CD4-positive, alpha-beta T cell (primary cell): ENCODE measurements around the gene SYTL1. TPM values are rescaled to one million over a fixed set of nuclear protein-coding genes. Genes with fewer than 3 reads are reported as not detected.

Experiments
- ATAC-seq: fragments of 200-7000 bp; cut with Tn5 transposase; one replicate; pipeline ENCODE4 v1.10.0; 2022; ENCODE audit warnings: mild to moderate bottlenecking; ENCODE audit not compliant: poor library complexity
- CTCF ChIA-PET: fragments of 350-600 bp; sonication (Branson Sonifier 250); formaldehyde crosslinking; loops from one replicate; lab custom pipeline; 2021; ENCODE audit warnings: antibody characterized with exemption, inconsistent platforms; lab: Charles Lee
- POLR2A ChIA-PET: fragments of 350-600 bp; sonication (Branson Sonifier 250); formaldehyde crosslinking; loops from one replicate; lab custom pipeline; 2021; ENCODE audit warnings: antibody characterized with exemption, inconsistent platforms; lab: Charles Lee
- DNase-seq, 14 experiments: peaks; one replicate each; pipeline ENCODE4 v3.0.0-alpha.2; 2013 to 2020; ENCODE audit warnings: mixed read lengths in 2 of 14
- H3K27ac ChIP-seq, 2 donors: one replicate each; pipeline versions ENCODE4 v1.5.1 to v1.7.0; 2013; ENCODE audit warnings: low read length in 2 of 2, low read depth in 1 of 2, mild to moderate bottlenecking in 1 of 2
- H3K27me3 ChIP-seq, 2 experiments: 1 replicate in 1 of 2; 2 replicates in 1 of 2; pipeline versions ENCODE4 v1.6.1 to v1.7.0; 2013; ENCODE audit warnings: low read length in 2 of 2, control low read depth in 1 of 2, mild to moderate bottlenecking in 1 of 2, moderate library complexity in 1 of 2; ENCODE audit not compliant: insufficient read depth in 2 of 2, control insufficient read depth in 1 of 2
- H3K36me3 ChIP-seq: one replicate; pipeline ENCODE4 v1.6.1; 2013; ENCODE audit warnings: low read length, control low read depth; ENCODE audit not compliant: insufficient read depth
- H3K4me1 ChIP-seq: one replicate; pipeline ENCODE4 v1.6.1; 2013; ENCODE audit warnings: low read length, control low read depth; ENCODE audit not compliant: insufficient read depth
- H3K4me3 ChIP-seq: one replicate; pipeline ENCODE4 v1.5.1; 2013; ENCODE audit warnings: mild to moderate bottlenecking, low read length, moderate library complexity
- H3K9me3 ChIP-seq, 2 experiments: 1 replicate in 1 of 2; 2 replicates in 1 of 2; pipeline versions ENCODE4 v1.6.1 to v1.7.0; 2013; ENCODE audit warnings: low read length in 2 of 2, mild to moderate bottlenecking in 2 of 2, control low read depth in 1 of 2, moderate library complexity in 1 of 2; ENCODE audit not compliant: control insufficient read depth in 1 of 2, insufficient read depth in 1 of 2
- H3K27ac Mint-ChIP-seq: one replicate; pipeline ENCODE4 v1.8.0; 2020; ENCODE audit warnings: mixed read lengths
- H3K27me3 Mint-ChIP-seq: one replicate; pipeline ENCODE4 v1.8.0; 2021; ENCODE audit warnings: mixed read lengths
- H3K36me3 Mint-ChIP-seq: one replicate; pipeline ENCODE4 v1.8.0; 2021; ENCODE audit warnings: low read depth, mixed read lengths
- H3K4me1 Mint-ChIP-seq: one replicate; pipeline ENCODE4 v1.8.0; 2021; ENCODE audit warnings: low read depth, mixed read lengths
- H3K4me3 Mint-ChIP-seq: one replicate; pipeline ENCODE4 v1.8.0; 2020; ENCODE audit warnings: mild to moderate bottlenecking, mixed read lengths
- H3K9me3 Mint-ChIP-seq: one replicate; pipeline ENCODE4 v1.8.0; 2020; ENCODE audit warnings: mixed read lengths
- intact Hi-C, 2 experiments: fragments of 100-400 bp; cut with DNase I in 1 of 2; cut with micrococcal nuclease in 1 of 2; formaldehyde crosslinking; loops; one replicate each; pipeline versions ENCODE4 v1.15.1 to v1.9.0; 2023 to 2025; cut with DNase I, micrococcal nuclease
- total RNA-seq, 174 experiments: library from RNA in 2 of 174; stranded (reverse) in 2 of 174; gene quantifications; one replicate each; pipeline ENCODE4 v1.2.3 and lab custom pipeline; 2021 to 2026
- TF ChIP-seq, protein P1 (sequence below): fragments of 200-600 bp; IDR thresholded peaks from one replicate; pipeline ENCODE4 v1.8.0; 2022; ENCODE audit warnings: antibody characterized with exemption, mild to moderate bottlenecking

SYTL1 gene
- total RNA-seq, 2 experiments from 2014 or later, result 135 to 140 TPM

DNA sequence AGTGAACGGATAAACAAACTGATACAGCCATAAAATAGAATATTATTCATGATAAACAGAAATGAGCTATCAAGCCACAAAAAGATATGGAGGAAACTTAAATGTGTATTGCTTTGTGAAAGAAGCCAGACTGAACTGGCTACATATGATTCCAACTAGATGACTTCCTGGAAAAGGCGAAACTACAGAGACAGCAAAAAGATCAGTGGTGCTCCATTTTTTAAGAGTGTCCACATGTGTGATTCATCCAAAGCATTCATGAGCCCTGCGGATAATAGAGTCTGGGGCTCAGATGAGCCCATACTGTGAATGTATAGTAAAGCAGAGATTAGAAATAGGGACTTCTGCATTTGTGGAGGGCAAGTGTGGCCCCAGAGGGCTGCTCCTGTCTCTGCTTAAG, 27.7 kb upstream of the SYTL1 start:
- Histone ChIP-seq H3K9me3 (no peaks in the 10 kb centered on the region), H3K4me1 (no peaks in the 10 kb centered on the region), H3K36me3 (peaks cover 6% of the 10 kb centered on the region), H3K27me3 (no peaks in the 10 kb centered on the region), H3K27ac (no peak overlapping the region), H3K4me3 (no peak overlapping the region)
- H3K27me3 Mint-ChIP-seq, result no peaks in the 10 kb centered on the region
- ChIA-PET POLR2A (interaction anchor here (0.7 to 1.0 kb wide), 3 partner anchors 13 to 446 kb away, joined by 3 read pairs; partner anchors contain the start of gene SLC9A1), CTCF (interaction anchor here (0.7 to 3.1 kb wide), 3 partner anchors 13 to 19 kb away, joined by 3 to 13 read pairs (median 8); no protein-coding TSS in a partner anchor)
- H3K36me3 Mint-ChIP-seq, result peaks cover 5% of the 10 kb centered on the region
- H3K4me3 Mint-ChIP-seq, result no peak overlapping the region
- DNase-seq (no peak), ATAC-seq (no peak)
- intact Hi-C loops, result no loop called here
- no peaks in the 10 kb centered on the region for H3K4me1 Mint-ChIP-seq
- H3K27ac Mint-ChIP-seq, result no peak overlapping the region
- TF ChIP-seq, protein P1, sequence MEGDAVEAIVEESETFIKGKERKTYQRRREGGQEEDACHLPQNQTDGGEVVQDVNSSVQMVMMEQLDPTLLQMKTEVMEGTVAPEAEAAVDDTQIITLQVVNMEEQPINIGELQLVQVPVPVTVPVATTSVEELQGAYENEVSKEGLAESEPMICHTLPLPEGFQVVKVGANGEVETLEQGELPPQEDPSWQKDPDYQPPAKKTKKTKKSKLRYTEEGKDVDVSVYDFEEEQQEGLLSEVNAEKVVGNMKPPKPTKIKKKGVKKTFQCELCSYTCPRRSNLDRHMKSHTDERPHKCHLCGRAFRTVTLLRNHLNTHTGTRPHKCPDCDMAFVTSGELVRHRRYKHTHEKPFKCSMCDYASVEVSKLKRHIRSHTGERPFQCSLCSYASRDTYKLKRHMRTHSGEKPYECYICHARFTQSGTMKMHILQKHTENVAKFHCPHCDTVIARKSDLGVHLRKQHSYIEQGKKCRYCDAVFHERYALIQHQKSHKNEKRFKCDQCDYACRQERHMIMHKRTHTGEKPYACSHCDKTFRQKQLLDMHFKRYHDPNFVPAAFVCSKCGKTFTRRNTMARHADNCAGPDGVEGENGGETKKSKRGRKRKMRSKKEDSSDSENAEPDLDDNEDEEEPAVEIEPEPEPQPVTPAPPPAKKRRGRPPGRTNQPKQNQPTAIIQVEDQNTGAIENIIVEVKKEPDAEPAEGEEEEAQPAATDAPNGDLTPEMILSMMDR, result no peak
- no peaks in the 10 kb centered on the region for H3K9me3 Mint-ChIP-seq

DNA sequence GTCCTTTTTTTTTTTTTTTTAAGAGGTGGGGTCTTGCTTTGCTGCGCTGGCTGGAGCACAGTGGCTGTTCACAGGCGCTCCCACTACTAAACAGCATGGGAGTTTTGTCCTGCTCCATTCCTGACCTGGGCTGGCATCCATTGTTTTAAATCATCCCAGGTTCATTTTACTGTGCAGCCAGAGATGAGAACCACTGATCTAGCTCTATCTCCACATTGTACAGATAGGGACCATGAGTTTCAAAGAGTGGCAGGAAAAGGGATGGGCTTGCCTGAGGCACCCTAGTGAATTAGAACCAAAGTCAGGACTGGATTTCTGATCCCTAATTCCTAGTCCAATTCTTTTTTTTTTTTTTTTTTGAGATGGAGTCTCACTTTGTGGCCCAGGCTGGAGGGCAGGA, 27.1 kb upstream of the SYTL1 start:
- no peak overlapping the region for H3K27ac Mint-ChIP-seq
- TF ChIP-seq, protein P1, result no peak

DNA sequence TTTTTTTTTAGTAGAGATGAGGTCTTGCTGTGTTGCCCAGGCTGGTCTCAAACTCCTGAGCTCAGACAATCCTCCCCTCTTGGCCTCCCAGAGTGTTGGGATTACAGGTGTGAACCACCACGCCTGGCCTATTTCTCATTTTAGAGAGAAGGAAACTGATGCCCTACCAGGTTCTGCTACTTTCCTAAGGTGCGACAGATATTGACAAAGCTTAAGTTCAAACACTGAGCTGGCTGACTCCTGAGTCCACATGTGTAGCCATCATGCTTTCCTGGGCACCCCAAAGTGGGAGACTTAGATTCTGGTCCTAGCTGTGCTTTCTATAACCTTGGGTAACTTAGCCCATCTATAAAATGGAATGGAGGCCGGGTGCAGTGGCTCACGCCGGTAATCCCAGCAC, 25.0 kb upstream of the SYTL1 start:
- intact Hi-C loops, result no loop called here
- H3K36me3 Mint-ChIP-seq, result peaks cover under 1% of the 10 kb centered on the region
- TF ChIP-seq, protein P1, result no peak

More for the DNA sequence above, 27.1 kb upstream of the SYTL1 start:
- intact Hi-C loops, result no loop called here
- H3K27ac ChIP-seq, result no peak overlapping the region
- H3K27me3 ChIP-seq, result no peaks in the 10 kb centered on the region
- peaks cover 6% of the 10 kb centered on the region for H3K36me3 ChIP-seq
- Mint-ChIP-seq H3K4me3 (no peak overlapping the region), H3K9me3 (no peaks in the 10 kb centered on the region), H3K36me3 (peaks cover 5% of the 10 kb centered on the region), H3K4me1 (no peaks in the 10 kb centered on the region), H3K27me3 (peaks cover 2% of the 10 kb centered on the region)
- ChIA-PET POLR2A (interaction anchor here (0.7 kb wide), 1 partner anchor 160 kb away, joined by 3 read pairs; the partner anchor contains the start of gene SLC9A1), CTCF (interaction anchor here (0.7 to 3.1 kb wide), 2 partner anchors 12 to 14 kb away, joined by 3 to 13 read pairs; no protein-coding TSS in a partner anchor)
- ATAC-seq (no peak), DNase-seq (no peak)
- no peaks in the 10 kb centered on the region for H3K4me1 ChIP-seq
- H3K9me3 ChIP-seq, result no peaks in the 10 kb centered on the region
- no peak overlapping the region for H3K4me3 ChIP-seq

More for the DNA sequence above, 25.0 kb upstream of the SYTL1 start:
- ChIA-PET CTCF (interaction anchor here (1.0 kb wide), 1 partner anchor 16 kb away, joined by 5 read pairs; no protein-coding TSS in a partner anchor), POLR2A (no interaction called here)
- peaks cover 4% of the 10 kb centered on the region for H3K27me3 Mint-ChIP-seq
- ATAC-seq (no peak), DNase-seq (no peak)
- Histone ChIP-seq H3K9me3 (no peaks in the 10 kb centered on the region), H3K4me1 (peaks cover 8% of the 10 kb centered on the region), H3K36me3 (no peaks in the 10 kb centered on the region), H3K27ac (no peak overlapping the region), H3K4me3 (no peak overlapping the region), H3K27me3 (no peaks in the 10 kb centered on the region)
- no peak overlapping the region for H3K27ac Mint-ChIP-seq
- H3K9me3 Mint-ChIP-seq, result no peaks in the 10 kb centered on the region
- H3K4me1 Mint-ChIP-seq, result peaks cover 4% of the 10 kb centered on the region
- H3K4me3 Mint-ChIP-seq, result no peak overlapping the region
